MCF 10A (cell line): Measurements from ENCODE around the gene GPR153. TPM values are rescaled to one million over a fixed set of nuclear protein-coding genes. Genes with fewer than 3 reads are reported as not detected.

Source experiments
- BruUV-seq: library from RNA; stranded (reverse); fragments of 400-500 nt; replicated peaks from 2 replicates; lab custom pipeline; 2021; lab: Mats Ljungman, UMichigan
- CTCF ChIA-PET: fragments of 300-600 bp; sonication (Branson Sonifier 250); formaldehyde crosslinking; extraction: SDS; loops from one replicate; lab custom pipeline; 2021; ENCODE audit warnings: antibody characterized with exemption, inconsistent platforms; lab: Yijun Ruan, JAX
- POLR2A ChIA-PET: fragments of 300-600, 350-650 bp; sonication (Branson Sonifier 250); formaldehyde crosslinking; extraction: SDS; loops from one replicate; lab custom pipeline; 2020; ENCODE audit warnings: antibody characterized with exemption, inconsistent platforms; lab: Yijun Ruan, JAX
- DNase-seq: peaks from one replicate; pipeline ENCODE4 v3.0.0-alpha.2; 2018; ENCODE audit not compliant: unreplicated experiment
- H3K27ac Mint-ChIP-seq: one replicate; pipeline ENCODE4 v1.8.0; 2022; ENCODE audit warnings: mild to moderate bottlenecking, low read depth, mixed read lengths; ENCODE audit not compliant: unreplicated experiment
- H3K27me3 Mint-ChIP-seq: one replicate; pipeline ENCODE4 v1.8.0; 2022; ENCODE audit warnings: mixed read lengths; ENCODE audit not compliant: insufficient read depth, unreplicated experiment
- H3K36me3 Mint-ChIP-seq: one replicate; pipeline ENCODE4 v1.8.0; 2022; ENCODE audit warnings: mild to moderate bottlenecking, moderate library complexity, mixed read lengths; ENCODE audit not compliant: insufficient read depth, unreplicated experiment
- H3K4me1 Mint-ChIP-seq: one replicate; pipeline ENCODE4 v1.8.0; 2022; ENCODE audit warnings: mixed read lengths; ENCODE audit not compliant: insufficient read depth, unreplicated experiment
- H3K4me3 Mint-ChIP-seq: one replicate; pipeline ENCODE4 v1.8.0; 2022; ENCODE audit warnings: mild to moderate bottlenecking, moderate library complexity, mixed read lengths; ENCODE audit not compliant: unreplicated experiment
- H3K9me3 Mint-ChIP-seq: one replicate; pipeline ENCODE4 v1.8.0; 2022; ENCODE audit warnings: mixed read lengths; ENCODE audit not compliant: unreplicated experiment
- intact Hi-C: fragments of 100-400 bp; cut with micrococcal nuclease; formaldehyde crosslinking; loops from 2 replicates; pipeline ENCODE4 v1.14.1; 2022
- total RNA-seq: library from RNA; stranded (reverse); gene quantifications from 2 replicates; pipeline ENCODE4 v1.2.3, GENCODE V29; 2022
- TF ChIP-seq, protein P1 (sequence below): fragments of 200-600 bp; IDR thresholded peaks from one replicate; pipeline ENCODE4 v1.8.0; 2022; ENCODE audit warnings: antibody characterized with exemption, mild to moderate bottlenecking; ENCODE audit not compliant: unreplicated experiment

GPR153 gene
- total RNA-seq, 1 experiment from 2014 or later, result 5.0 TPM

DNA sequence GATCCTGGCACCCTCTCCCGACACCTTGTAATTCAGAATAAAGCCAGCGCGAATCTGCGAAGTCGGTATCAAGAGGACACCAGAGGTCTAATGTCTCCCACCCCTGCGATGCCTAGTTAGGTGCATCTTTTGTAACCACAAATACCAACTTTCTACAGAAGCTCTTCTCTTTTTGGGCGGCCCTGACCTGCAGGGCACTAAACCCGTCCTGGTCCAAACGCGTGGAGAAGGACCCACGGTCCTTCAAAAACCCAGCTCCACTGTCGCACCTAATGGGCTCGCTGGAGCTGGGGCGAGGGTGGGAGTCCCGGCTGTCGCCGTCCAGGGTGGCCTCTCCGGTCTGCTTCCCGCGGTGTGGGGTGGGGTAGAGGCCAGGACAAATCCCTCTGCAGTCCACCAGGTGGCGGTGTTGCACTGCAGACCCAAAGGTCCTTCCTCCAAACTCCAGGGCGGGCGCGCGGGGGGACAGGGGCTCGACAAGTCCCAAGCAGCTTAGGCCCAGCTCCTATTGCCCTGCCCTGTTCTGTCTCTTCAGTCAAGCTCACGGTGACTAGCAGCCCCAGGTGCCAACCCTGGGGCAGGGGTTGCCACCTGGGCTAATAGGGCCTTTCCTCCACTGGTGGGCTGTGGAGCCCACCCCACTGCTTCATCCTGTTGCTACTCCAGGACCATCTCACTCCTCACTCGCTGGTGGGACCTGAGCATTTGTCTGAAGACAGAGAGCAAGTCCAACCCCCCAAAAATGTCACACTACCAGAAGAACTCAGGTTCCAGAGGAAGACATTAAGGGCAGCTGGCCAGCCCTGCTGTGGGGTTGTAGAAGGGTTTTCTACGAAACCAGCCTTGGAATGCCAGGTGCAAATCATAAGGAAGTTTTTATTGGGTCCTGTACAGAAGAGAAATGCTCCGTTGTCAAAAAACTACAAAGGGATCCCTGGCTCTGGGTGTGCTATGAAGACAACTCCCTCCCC is 14.1 kb downstream of the GPR153 start:
- no TSS peak for BruUV-seq
- POLR2A ChIA-PET, result interaction anchor here (0.9 to 1.5 kb wide), 4 partner anchors 11 to 155 kb away, joined by 3 to 9 read pairs (median 4); partner anchors contain the start of gene ICMT
- CTCF ChIA-PET, result interaction anchor here (0.5 to 6.6 kb wide), 76 partner anchors 9 to 386 kb away, joined by 3 to 88 read pairs (median 4); partner anchors contain the start of genes ICMT and RNF207

DNA sequence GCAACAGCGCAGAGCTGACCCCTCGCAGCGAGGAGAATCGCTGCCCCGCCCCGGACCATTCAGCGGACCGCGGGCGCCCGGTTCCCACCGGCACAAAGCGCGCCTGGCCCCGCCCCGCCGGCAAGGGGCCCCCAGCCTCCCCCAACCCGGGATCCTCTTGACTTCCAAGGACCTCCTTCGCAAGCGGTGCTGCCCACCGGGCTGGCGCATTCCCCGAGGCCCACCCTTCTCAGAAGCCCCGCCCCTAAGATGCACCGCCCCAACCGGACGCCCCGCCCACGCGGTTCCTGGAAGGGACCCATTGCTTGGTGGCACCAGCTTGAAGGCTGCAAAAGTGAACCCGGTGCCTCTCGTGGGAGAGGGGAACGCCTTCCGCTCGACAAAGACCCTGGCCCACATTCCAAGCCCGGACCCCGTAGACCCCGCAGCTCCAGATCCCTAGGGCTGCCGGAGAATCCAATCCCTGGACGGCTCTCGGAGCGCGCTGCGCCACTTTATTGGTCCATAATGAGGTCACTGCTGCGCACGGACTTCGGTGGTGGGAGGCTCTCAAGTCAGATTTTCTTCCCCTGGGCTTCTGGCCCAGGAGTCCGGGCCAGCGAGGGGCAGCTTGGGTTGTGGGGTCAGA is 14.9 kb downstream of the GPR153 start:
- intact Hi-C loops, result loop anchor here (1.0 to 2.0 kb wide), 7 partner anchors 35 to 229 kb away; no protein-coding TSS in a partner anchor
- no peak overlapping the region for H3K27ac Mint-ChIP-seq
- peak overlapping the region; percentile 28 for H3K4me3 Mint-ChIP-seq
- no TSS peak for BruUV-seq
- ChIA-PET CTCF (interaction anchor here (0.5 to 6.6 kb wide), 53 partner anchors 8 to 387 kb away, joined by 3 to 88 read pairs (median 5); partner anchors contain the start of genes ICMT and RNF207), POLR2A (interaction anchor here (0.9 to 1.5 kb wide), 3 partner anchors 11 to 97 kb away, joined by 3 to 9 read pairs (median 4); partner anchors contain the start of gene ICMT)
- H3K27me3 Mint-ChIP-seq, result peaks cover 27% of the 10 kb centered on the region
- no peaks in the 10 kb centered on the region for H3K36me3 Mint-ChIP-seq
- no peaks in the 10 kb centered on the region for H3K9me3 Mint-ChIP-seq
- DNase-seq, result no peak
- TF ChIP-seq, protein P1, sequence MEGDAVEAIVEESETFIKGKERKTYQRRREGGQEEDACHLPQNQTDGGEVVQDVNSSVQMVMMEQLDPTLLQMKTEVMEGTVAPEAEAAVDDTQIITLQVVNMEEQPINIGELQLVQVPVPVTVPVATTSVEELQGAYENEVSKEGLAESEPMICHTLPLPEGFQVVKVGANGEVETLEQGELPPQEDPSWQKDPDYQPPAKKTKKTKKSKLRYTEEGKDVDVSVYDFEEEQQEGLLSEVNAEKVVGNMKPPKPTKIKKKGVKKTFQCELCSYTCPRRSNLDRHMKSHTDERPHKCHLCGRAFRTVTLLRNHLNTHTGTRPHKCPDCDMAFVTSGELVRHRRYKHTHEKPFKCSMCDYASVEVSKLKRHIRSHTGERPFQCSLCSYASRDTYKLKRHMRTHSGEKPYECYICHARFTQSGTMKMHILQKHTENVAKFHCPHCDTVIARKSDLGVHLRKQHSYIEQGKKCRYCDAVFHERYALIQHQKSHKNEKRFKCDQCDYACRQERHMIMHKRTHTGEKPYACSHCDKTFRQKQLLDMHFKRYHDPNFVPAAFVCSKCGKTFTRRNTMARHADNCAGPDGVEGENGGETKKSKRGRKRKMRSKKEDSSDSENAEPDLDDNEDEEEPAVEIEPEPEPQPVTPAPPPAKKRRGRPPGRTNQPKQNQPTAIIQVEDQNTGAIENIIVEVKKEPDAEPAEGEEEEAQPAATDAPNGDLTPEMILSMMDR, result no peak
- H3K4me1 Mint-ChIP-seq, result peaks cover 5% of the 10 kb centered on the region

More for the DNA sequence above, 14.1 kb downstream of the GPR153 start:
- peak; percentile 72 for DNase-seq
- no peak overlapping the region for H3K27ac Mint-ChIP-seq
- TF ChIP-seq, protein P1, result peak; percentile 98
- no peaks in the 10 kb centered on the region for H3K36me3 Mint-ChIP-seq
- H3K4me1 Mint-ChIP-seq, result peaks cover 5% of the 10 kb centered on the region
- H3K4me3 Mint-ChIP-seq, result peak overlapping the region; percentile 28
- intact Hi-C loops, result loop anchor here (1.0 to 2.0 kb wide), 5 partner anchors 35 to 228 kb away; no protein-coding TSS in a partner anchor
- no peaks in the 10 kb centered on the region for H3K9me3 Mint-ChIP-seq
- H3K27me3 Mint-ChIP-seq, result peaks cover 19% of the 10 kb centered on the region

DNA sequence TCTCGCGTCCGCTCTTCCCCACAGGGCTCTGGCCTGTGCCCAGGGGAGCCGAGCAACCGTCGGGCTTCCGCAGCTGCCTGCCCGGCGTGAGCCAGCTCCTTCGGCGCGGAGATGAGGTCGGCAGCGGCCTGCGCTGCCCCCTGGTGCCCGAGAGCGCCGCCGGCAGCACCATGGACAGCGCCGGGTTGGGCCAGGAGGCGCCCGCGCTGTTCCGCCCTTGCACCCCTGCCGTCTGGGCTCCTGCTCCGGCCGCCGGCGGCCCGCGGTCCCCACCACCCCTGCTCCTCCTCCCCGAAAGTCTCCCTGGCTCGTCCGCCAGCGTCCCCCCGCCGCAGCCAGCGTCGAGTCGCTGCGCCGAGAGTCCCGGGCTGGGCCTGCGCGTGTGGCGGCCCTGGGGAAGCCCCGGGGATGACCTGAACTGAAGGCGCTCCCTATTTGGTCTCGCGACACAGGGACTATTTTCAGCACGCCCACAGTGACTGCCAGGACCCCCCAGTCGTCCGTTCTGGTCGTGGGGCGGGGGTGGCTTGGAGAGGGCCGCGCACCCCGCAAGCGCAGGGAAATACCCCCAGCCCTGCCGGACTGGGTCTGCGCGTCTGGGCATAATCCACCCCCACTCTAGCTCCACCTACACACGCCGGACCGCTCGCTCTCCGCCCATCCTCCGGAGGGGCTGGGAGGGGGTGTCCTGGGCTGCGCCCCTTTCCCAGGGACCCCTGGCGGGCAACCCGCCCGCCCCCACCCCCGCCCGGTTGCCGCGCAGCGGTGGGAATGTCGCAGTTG is 15.6 kb downstream of the GPR153 start:
- Mint-ChIP-seq H3K4me3 (peak overlapping the region; percentile 10), H3K27me3 (peaks cover 30% of the 10 kb centered on the region), H3K36me3 (no peaks in the 10 kb centered on the region), H3K4me1 (peaks cover 5% of the 10 kb centered on the region), H3K9me3 (no peaks in the 10 kb centered on the region), H3K27ac (no peak overlapping the region)
- CTCF ChIA-PET, result interaction anchor here (0.6 to 6.6 kb wide), 33 partner anchors 10 to 423 kb away, joined by 3 to 88 read pairs (median 5); partner anchors contain the start of gene ICMT
- POLR2A ChIA-PET, result interaction anchor here (0.5 to 1.5 kb wide), 3 partner anchors 10 to 115 kb away, joined by 3 to 9 read pairs (median 4); partner anchors contain the start of gene ICMT
- TF ChIP-seq, protein P1, result peak; percentile 91
- intact Hi-C loops, result loop anchor here (1.0 kb wide), 2 partner anchors 137 to 192 kb away; no protein-coding TSS in a partner anchor
- DNase-seq, result peak; percentile 75
- no TSS peak for BruUV-seq
